Fibroblast of skin of back (primary cell): Measurements from ENCODE around the gene ABAT.

Experiments used
- DNase-seq: peaks from one replicate; pipeline ENCODE4 v3.0.0-alpha.2; 2013

The ABAT gene

GRCh38 chr16:8819411-8820034, 145.1 kb downstream of the ABAT start:
- no peak for DNase-seq

- DNase-seq: no peak
Observed at GRCh38 chr16:8822403-8822802, 148.0 kb downstream of the ABAT start.

GRCh38 chr16:8826278-8826879, 152.0 kb downstream of the ABAT start:
- DNase-seq: no peak

- DNase-seq: peak; percentile 28
Observed at GRCh38 chr16:8828541-8829165, 154.2 kb downstream of the ABAT start.

- DNase-seq: no peak
Observed at GRCh38 chr16:8831450-8831849, 157.0 kb downstream of the ABAT start.

- no peak for DNase-seq
Observed at GRCh38 chr16:8831871-8832716, 157.7 kb downstream of the ABAT start.

GRCh38 chr16:8832717-8833105, 158.3 kb downstream of the ABAT start:
- DNase-seq: no peak
